ENCODE results near the gene COA1.
"Not testable (repeated sequence)": the region's sequence is repeated elsewhere in the genome, so short reads cannot be mapped to it uniquely, and the experiment has no call there.

COA1 gene, protein sequence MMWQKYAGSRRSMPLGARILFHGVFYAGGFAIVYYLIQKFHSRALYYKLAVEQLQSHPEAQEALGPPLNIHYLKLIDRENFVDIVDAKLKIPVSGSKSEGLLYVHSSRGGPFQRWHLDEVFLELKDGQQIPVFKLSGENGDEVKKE

DNA sequence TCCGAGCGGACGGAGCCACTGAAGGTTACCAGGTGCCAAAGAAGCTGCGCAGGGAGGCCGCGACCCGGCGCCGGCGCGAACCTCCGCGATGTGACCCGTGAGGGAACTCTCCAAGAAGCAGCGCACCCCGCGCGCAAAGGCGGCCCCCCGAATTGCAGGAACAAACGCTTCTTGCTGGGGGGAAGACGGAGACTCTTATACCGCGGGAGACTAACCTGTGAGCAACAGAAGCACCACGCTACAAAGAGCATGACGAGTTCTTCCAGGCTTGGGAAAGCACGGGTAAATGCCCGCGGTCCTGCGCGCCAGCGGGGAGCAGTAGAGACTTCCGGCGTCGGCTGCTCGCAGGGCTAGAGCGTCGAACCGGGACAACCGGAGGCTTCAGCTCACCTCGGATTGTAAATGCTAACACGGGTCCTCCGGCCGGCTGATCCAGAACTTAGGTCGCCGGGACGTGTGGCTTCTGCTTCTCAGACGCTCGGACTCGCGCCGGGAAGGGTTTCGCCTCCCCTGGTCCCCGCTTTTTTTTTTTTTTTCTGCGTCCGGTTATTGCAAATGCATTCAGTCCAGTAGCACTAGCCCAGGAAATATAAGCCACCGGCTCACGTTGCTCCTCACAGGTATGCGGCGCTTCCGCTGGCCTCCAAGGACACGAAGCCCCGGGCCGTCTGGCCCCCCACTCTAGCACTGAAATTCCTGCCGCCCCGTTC is at the start of gene COA1:
Gene COA1, minus strand, starts transcription at position 310 of the 710 bp plus-strand sequence. CDS start 80,909 bp downstream, outside the sequence.
- peak; percentile 86 for DNase-seq

DNA sequence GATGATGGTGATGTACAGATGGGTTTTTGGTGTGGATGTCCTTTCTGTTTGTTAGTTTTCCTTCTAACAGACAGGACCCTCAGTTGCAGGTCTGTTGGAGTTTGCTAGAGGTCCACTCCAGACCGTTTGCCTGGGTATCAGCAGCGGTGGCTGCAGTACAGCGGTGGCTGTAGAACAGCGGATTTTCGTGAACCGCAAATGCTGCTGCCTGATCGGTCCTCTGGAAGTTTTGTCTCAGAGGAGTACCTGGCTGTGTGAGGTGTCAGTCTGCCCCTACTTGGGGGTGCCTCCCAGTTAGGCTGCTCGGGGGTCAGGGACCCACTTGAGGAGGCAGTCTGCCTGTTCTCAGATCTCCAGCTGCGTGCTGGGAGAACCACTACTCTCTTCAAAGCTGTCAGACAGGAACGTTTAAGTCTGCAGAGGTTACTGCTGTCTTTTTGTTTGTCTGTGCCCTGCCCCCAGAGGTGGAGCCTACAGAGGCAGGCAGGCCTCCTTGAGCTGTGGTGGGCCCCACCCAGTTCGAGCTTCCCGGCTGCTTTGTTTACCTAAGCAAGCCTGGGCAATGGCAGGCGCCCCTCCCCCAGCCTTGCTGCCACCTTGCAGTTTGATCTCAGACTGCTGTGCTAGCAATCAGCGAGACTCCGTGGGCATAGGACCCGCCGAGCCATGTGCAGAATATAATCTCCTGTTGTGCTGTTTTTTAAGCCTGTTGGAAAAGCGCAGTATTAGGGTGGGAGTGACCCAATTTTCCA is 49.1 kb upstream of the COA1 start:
- DNase-seq, result not testable (repeated sequence)

DNA sequence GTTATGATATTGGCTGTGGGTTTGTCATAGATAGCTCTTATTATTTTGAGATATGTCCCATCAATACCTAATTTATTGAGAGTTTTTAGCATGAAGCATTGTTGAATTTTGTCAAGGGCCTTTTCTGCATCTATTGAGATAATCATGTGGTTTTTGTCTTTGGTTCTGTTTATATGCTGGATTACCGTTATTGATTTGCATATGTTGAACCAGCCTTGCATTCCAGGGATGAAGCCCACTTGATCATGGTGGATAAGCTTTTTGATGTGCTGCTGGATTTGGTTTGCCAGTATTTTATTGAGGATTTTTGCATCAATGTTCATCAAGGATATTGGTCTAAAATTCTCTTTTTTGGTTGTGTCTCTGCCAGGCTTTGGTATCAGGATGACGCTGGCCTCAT is 45.9 kb upstream of the COA1 start:
- DNase-seq, result not testable (repeated sequence)

DNA sequence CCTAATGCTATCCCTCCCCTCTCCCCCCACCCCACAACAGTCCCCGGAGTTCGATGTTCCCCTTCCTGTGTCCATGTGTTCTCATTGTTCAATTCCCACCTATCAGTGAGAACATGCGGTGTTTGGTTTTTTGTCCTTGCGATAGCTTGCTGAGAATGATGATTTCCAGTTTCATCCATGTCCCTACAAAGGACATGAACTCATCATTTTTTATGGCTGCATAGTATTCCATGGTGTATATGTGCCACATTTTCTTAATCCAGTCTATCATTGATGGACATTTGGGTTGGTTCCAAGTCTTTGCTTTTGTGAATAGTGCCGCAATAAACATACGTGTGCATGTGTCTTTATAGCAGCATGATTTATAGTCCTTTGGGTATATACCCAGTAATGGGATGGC is 43.9 kb upstream of the COA1 start:
- not testable (repeated sequence) for DNase-seq

DNA sequence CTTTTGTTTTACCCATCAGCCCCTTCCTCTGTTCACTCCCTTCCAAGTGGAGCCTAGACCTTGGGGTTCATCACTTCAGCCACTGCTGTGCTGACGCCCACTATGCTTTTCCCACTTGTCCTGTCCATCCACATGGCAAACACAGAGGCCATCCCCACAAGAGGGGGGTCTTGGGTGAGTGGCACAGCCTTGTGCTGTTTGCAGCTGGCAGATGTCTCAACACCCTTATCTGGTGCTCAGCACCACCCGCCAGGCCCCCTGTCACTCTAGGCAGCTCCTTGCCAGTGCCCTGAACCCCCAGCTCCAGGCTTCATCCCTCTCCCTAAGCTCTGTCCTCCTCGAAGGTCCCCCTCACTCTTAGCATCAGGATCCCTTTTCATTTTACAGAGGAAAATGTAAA is 42.2 kb upstream of the COA1 start:
- no peak for DNase-seq

DNA sequence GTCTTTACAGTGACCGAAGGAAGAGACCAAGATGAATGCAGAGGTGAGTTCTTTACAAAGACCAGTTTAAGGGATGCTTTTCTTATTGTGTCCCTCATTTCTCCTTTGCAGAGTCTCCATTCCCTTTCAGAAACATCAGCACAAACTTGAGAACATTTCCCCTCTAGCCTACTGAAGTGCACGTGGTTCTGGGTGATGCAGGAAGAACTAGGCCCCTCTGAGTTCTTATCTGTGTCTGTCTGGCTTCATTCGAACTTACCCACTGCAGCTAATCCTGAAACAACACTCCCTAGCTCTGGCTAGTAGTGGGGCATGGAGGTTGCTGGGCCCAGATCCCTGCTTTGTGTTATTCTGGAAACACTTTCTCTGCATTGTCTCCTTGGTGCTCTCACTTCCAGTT is 41.8 kb upstream of the COA1 start:
- no peak for DNase-seq

DNA sequence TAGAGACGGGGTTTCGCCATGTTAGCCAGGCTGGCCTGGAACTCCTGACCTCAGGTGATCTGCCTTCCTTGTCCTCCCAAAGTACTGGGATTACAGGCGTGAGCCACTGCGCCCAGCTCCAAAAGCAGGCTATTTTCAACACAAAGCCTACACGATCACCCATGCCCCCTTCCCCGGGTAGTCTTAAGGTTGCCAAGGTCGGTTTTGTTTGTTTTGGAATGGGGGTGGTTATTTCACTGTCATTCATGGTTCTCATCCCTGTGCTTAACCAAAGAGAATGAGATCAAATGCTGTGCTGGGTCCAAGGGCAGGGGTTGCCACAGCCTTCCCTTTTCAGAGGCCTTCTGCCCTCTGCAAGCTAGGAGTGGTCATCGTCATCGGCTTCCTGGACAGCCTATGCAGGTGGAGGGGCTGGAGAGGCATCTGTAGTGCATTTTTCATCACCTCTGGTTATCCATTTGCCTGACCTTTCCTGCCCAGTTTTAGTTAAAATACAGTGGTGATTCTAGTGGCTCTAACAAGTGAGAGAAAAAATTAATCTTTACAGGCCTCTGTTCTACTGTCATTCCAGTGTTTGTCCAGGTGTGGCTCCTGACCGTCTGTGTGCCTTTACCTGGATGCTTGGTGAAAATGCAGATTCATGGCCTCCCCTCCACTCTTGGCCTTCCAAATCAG is 40.6 kb upstream of the COA1 start:
- DNase-seq, result no peak

DNA sequence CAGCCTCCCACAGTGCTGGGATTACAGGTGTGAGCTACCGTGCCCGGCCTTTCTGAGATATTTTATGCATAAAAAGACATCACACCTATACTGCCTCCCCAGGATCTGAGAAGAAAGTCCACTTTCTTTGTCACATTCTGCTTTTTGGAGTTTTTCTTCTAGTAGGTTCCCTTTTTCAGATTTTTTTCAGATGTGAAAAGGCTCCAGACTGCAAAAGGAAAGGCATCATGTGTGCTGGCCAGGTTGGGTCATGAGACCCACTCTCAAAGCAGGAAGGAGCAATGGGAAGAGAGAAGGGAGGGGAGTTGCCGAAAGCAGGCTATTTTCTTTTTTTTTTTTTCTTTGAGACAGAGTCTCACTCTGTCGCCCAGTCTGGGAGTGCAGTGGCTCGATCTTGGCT is 40.0 kb upstream of the COA1 start:
- no peak for DNase-seq

DNA sequence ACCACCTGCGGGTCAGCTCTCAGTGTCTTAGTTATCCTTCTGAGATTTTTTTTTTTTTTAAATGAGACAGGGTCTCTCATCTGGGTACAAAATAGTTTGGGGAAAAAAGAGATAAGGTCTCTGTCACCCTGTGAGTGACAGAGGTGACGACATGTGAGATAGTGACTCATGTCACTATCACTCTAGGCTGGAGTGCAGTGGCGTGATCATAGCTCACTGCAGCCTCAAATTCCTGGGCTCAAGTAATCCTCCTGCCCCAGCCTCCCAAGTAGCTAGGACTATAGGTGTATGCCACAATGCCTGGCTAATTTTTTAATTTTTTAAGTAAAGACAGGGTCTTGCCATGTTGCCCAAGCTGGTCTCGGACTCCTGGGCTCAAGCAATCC is 39.6 kb upstream of the COA1 start:
- DNase-seq, result no peak

DNA sequence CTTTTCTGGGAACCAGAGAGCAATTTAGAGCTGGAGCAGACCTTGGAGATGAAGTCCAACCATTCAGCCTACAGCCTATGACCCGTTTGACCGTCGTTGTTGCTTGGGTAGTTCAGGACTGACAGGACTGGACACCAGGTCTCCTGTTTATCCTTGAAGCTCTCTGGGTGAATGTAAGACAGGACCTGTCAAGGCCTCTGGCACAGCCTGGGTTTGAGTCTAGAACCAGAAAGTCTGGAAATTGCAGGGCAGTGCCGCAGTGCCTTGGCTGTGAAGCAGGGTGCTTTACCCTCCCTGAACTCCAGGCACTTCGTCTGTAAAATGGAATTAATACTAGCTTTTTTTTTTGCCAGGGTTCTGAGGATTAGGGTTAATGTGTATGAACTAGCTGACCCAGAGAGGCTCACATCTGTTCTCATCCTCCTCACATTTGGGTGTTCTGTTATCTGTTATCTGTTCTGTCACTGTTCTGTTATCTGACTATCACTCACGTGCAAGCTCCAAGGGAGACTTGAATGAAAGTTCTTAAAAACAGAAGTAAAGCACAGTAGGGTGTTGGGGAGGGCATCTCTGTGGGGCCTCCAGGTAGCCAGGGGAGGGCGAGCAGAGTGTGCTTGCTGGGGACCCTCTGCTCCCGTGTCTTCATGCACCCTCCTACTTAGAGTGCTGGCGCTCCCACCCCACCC is 39.0 kb upstream of the COA1 start:
- DNase-seq, result no peak

DNA sequence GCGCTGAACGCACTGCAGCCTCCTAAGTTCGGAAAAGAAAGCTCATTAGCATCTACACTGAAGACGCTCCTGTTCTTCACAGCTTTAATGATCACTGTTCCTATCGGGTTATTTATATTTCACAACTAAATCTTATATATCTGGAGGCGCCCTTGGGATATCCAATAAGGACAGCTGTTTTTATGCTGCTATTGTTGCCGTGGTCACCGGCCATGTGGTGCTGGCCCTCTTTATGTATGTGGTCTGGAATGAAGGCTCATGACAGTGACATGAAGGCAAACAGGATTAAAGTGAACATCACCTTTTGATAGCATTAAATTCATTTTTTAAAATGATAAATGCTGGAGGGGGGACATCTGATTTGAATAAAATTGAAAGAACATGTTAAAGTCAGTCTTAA is 38.0 kb upstream of the COA1 start:
- no peak for DNase-seq

DNA sequence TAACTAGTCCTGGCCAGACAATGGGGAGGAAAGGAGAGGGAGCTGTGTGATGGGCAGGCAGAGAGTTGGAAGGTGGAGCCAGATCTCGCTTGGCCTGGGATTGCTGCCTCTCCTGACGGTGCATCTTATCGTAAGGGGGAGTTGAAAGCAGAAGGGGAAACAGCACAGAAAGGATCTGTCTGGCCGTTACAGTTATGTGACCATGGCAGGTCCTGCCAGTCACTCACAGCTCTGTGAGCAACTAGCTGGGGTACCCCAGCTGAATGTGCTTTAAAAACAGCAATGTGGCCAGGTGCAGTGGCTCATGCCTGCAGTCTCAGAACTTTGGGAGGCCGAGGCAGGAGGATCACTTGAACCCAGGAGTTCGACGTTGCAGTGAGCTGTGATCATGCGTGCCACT is 37.2 kb upstream of the COA1 start:
- no peak for DNase-seq

DNA sequence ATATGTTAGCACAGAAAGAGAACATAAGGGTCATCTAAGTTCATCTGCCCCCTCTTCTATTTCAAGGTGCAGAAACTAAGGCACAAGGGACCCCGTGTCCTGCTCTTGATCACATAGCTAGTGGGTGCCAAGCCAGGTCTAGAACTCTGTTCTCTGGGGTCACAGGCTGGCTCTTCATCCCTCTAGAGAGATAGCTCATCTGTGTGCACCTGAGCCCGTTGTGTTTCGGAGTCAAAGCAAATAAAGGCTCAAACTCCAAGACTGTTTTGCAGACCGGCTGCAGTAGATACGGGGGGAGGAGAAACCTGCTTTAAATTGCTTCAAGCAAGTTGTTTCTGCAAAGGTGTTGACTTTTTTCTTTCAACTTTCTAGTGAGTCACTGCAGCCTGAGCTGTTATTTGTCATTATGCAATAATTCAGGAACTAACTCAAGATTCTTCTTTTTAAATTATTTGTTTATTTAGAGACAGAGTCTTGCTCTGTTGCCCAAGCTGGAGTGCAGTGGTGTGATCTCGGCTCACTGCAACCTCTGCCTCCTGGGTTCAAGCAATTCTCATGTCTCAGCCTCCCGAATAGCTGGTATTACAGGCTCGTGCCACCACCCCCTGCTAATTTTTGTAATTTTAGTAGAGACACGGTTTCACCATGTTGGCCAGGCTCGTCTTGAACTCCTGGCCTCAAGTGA is 35.6 kb upstream of the COA1 start:
- no peak for DNase-seq

DNA sequence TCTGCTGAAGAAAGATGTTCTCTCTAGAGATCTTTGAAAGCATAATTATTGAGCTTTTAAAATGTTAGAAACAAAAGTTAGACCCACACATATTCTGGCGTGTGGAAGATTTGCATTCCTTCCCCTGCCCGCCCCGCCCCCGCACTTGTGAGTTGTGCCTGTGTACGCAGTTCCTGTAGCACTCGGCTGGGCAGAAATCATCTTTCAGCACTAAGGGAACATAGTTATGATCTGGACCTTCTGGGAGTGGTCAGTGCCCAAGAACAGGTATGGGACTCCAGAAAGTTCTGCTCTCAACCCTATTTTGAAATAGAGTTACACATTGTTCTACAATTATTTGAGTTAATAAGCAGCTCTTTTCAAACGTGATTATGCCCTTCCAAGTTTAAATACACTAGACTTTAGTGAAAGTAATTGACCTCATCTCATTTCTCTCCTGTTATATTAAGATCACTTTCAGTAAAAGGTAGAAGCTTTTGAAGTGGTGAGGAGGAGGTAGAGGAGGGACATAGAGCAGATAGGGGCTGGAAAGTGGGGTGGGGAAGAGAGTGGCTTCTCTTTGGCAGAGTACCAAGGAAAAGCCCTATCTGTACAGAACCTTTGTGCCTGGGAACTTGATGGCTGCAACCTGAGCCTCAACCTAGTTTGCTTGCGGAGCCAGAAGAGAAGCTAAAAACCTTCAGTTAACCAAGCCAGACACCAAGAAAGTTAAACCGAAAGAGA is 34.9 kb upstream of the COA1 start:
- no peak for DNase-seq

DNA sequence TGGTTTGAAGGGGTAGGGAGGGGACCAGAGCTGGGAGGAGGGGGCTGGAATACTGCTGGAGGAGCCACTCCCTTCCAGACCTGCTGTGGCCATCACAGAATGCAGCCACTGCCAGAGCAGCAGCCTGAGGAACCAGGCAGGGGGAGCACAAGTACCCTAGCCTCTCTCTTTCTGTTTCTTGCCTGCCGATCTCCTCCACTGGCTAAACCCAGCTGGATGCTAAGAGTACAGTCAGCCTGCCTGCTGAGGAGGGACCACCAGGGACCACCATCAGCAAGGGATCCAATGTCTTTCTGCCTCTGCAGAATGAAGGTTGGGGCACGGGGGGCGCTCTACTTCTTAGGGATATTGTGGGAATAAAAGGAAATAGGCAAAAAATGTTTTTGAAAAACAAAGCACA is 33.9 kb upstream of the COA1 start:
- no peak for DNase-seq

DNA sequence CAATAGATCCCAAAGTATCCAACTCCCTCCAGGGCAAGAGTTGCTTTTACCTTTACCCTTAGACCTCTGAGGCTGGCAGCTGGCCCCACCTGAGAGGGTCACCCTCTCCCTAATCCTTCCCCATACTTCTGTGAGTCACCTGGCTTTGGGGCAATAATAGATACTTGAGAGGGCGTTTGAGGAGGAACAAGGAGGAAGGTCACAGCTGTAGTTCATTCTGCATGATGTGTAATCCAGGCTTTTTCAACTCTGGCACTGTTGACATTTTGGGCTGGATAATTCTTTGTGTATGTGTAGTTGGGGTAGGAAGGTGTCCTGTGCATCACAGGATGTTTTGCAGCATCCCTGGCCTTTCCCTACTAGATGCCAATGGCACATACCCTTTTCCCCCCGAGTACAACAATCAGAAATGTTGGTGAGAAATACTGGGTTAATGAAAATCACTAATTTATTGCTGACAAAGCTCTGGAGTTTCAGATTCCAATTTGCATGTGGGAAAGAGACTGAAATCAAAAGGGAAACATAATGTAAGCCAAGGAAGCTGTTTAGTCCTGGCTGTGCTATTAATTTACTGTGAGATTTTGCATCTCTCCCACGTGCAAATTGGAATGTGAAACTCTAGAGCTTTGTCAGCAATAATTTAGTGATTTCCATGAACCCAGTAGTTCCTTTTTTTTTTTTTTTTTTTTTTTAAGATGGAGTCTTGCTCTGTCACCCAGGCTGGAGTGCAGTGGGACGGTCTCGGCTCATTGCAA is 32.8 kb upstream of the COA1 start:
- DNase-seq, result no peak

DNA sequence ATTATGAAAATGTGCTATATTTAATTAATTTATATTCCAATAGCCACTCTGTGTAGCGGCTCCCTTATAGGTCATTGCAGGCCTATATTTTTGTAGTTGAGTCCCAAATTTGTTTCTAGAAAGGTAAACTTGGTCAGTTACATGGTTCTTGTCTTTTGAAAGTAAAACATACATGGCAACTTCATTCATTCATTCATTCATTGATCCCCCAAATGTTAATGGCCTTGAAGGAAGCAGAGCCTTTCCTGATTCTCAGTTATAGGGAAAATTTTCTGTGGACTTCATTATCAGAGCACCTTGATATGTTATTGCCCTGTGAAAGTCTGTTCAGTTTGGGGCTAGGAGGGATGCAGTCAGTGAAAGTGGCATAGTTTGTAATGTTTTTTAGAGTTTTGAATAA is 32.1 kb upstream of the COA1 start:
- no peak for DNase-seq

DNA sequence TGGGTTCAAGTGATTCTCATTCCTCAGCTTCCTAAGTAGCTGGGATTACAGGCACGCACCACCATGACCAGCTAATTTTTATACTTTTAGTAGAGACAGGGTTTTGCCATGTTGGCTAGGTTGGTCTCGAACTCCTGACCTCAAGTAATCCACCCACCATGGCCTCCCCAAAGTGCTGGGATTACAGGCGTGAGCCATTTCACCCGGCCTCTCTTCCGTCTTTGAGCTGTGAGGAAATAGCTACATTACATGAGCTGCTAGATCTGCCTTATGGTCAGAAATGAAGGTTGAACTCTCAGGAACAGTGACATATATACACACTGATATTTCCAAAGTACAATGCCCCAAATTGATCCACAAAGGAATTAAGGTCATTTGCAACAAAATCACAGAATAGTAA is 31.5 kb upstream of the COA1 start:
- DNase-seq, result no peak

DNA sequence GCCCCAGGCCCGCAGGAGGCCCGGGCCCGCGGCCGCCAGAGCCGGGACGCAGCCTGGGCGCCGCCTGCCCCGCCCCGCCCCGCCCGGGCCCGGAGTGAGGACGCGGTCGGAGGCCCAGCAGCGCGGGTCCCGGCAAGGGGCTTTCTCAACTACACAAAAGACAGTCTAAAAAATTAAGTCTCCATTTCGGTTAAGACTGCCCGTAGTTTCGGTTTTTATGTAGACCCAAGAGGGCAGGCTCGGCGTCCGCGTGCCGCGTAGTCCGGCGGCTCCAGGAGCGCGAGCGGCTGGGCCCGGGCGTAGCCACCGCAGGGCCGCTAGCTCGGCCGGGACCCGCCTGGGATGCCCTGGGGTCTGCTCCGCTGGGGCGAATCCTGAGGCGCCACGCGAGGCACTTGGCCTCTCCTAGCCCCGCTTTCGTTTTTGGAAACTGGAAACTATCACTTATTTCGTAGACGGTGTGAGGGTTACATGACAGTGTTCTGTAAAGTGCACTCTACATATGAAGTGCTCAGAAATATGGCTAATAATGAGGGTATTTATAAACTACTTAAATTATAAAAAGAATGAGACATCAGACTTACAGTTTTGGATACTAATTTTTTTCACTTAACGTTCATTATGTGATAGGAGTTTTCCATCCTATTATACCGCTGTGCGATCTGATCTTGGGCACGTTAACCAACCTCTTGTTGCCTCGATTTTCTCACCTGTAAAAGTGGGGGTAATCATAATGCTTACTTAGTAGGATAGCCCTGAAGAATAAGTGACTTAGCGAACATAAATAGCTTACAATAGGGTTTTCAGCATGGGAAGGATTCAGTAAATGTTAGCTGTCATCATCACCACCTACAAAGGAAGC is 29.7 kb upstream of the COA1 start:
- DNase-seq, result peak; percentile 46

Data from activated CD4-positive, alpha-beta T cell treated with anti-CD3 and anti-CD28 coated beads, Interleukin-2, amount 50 U/mL, for 16 hours (primary cell).